Measurements from ENCODE around the gene ELK1. TPM values are rescaled to one million over a fixed set of nuclear protein-coding genes. Genes with fewer than 3 reads are reported as not detected.

ELK1 gene
- total RNA-seq = 10 to 100 TPM; 23.8 to 33.4 TPM

DNA sequence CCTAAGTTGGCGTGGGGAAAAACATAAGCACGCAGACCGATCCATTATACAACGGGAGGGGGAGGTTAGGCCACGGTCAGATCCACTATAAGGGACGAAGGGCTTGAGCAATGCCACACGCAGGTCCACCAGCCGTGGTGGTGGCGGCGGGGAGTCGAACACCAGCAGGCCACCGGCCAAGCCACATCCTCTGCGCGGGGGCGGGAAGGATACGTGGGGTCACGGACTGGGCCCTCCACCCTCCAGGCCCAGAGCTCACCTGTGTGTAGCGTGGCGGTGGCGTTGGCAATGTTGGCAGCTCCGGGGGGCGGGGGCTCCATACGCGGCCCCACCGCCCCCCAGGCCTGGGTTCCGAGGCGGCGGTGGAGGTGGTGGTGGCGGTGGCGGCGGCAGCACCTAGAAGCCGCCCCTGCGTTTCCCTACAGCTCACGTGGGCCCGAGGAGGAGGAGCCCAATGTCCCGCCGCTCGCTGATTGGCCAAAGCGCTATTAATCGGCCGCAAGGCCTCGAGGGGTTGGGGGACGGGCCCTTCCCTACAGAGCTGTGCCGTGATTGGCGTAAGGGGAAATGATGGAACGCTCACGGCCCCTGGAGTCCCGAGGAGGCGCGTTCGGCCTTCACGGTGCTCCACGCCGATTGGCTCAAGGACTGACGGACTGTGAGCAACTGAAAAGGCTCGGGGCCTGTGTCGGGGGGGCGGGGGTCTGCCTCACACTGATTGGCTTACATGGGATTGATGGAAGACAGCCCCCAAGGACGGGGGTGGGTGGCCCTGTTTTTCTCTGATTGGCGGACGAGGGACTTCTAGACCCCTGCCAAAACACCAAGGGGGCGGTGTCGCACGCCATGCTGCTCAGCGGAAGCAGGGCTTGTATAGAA is at the start of gene ELK1:
Gene ELK1 (minus strand): TSS at position 400 of the 879 bp plus-strand sequence. CDS start 9,122 bp downstream, outside the sequence.
- Histone ChIP-seq H3K4me1 (ENCODE audit: control insufficient read depth in 1 of 2, low read depth in 2 of 2) (peaks cover 6 to 26% of the 10 kb centered on the region in 2 donors), H3K4me3 (peak within 1 kb of the TSS; percentile 86), H3K9me3 (no peaks in the 10 kb centered on the region), H3K27ac (peak within 1 kb of the TSS; percentile 81), H3K36me3 (no peaks in the 10 kb centered on the region), H3K27me3 (replicated peaks; ENCODE audit: insufficient read depth) (no peaks in the 10 kb centered on the region)
- DNase-seq (ENCODE audit: low spot score) (peak; percentile 87), ATAC-seq (ENCODE audit: insufficient number of reproducible peaks, low FRiP score, low read depth) (peak; percentile 96)
- no peak for TF ChIP-seq CTCF (IDR thresholded peaks at IDR 0.05)

DNA sequence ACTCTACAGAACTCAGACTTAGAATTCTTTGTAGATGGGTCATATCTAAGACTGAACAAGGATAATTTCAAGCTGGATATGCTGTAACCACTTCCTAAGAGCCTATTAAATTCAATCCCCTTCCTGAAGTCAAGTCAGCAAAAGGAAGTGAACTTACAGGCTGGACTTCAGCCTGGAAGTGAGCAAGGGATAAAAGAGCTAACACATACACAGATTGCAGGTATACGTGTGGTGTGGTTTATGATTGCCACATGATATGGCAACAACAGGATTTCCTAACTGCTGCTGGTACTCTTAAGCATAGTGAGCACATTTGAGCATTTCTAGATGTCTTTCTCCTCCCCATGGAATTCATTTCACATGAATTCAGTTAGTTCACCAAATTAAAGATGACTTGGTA is 46.8 kb upstream of the ELK1 start:
- Histone ChIP-seq H3K27me3 (replicated peaks; ENCODE audit: insufficient read depth) (no peaks in the 10 kb centered on the region), H3K4me1 (ENCODE audit: control insufficient read depth in 1 of 2, low read depth in 2 of 2) (no peaks in the 10 kb centered on the region), H3K36me3 (no peaks in the 10 kb centered on the region), H3K27ac (no peak overlapping the region), H3K9me3 (no peaks in the 10 kb centered on the region), H3K4me3 (no peak overlapping the region)
- no peak for ATAC-seq (ENCODE audit: insufficient number of reproducible peaks, low FRiP score, low read depth)
- DNase-seq (ENCODE audit: low spot score) = no peak
- TF ChIP-seq CTCF (IDR thresholded peaks at IDR 0.05) = no peak

DNA sequence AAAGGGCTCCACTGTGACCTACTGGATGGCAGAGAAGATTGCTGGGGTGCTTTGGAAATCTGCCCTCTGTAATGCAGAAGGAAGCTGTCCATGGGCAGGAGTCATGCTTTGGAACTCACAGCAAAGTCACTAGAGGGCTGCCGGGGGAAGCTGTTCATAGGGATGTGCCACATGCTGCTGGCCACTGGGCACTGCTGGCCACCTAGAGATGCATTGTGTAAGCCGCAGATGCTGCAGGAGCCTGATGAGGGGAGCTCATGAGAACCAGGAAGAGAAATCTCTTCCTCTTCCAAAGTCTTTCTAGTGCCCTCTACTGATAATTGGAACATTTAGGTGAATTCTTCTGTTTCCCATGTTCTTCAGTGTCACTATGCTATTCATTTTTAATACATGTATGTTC is 39.8 kb upstream of the ELK1 start:
- no peak for TF ChIP-seq CTCF (IDR thresholded peaks at IDR 0.05)
- H3K27ac ChIP-seq = no peak overlapping the region
- ATAC-seq (ENCODE audit: insufficient number of reproducible peaks, low FRiP score, low read depth) (no peak), DNase-seq (ENCODE audit: low spot score) (no peak)
- H3K4me1 ChIP-seq (ENCODE audit: control insufficient read depth in 1 of 2, low read depth in 2 of 2) = no peaks in the 10 kb centered on the region
- H3K36me3 ChIP-seq = no peaks in the 10 kb centered on the region
- no peaks in the 10 kb centered on the region for H3K27me3 ChIP-seq (replicated peaks; ENCODE audit: insufficient read depth)
- no peaks in the 10 kb centered on the region for H3K9me3 ChIP-seq
- H3K4me3 ChIP-seq = no peak overlapping the region

- Histone ChIP-seq H3K4me1 (ENCODE audit: control insufficient read depth in 1 of 2, low read depth in 2 of 2) (no peaks in the 10 kb centered on the region), H3K9me3 (no peaks in the 10 kb centered on the region), H3K27ac (no peak overlapping the region), H3K36me3 (no peaks in the 10 kb centered on the region), H3K27me3 (replicated peaks; ENCODE audit: insufficient read depth) (no peaks in the 10 kb centered on the region), H3K4me3 (no peak overlapping the region)
- ATAC-seq (ENCODE audit: insufficient number of reproducible peaks, low FRiP score, low read depth) (no peak), DNase-seq (ENCODE audit: low spot score) (no peak)
- no peak for TF ChIP-seq CTCF (IDR thresholded peaks at IDR 0.05)
These were observed 36.9 kb upstream of the ELK1 start for GRCh38 chrX:47687263-47687662.

- no peak for ATAC-seq (ENCODE audit: insufficient number of reproducible peaks, low FRiP score, low read depth)
- no peaks in the 10 kb centered on the region for H3K36me3 ChIP-seq
- TF ChIP-seq CTCF (IDR thresholded peaks at IDR 0.05) = no peak
- H3K4me3 ChIP-seq = no peak overlapping the region
- no peaks in the 10 kb centered on the region for H3K4me1 ChIP-seq (ENCODE audit: control insufficient read depth in 1 of 2, low read depth in 2 of 2)
- no peak for DNase-seq (ENCODE audit: low spot score)
- H3K27ac ChIP-seq = no peak overlapping the region
- H3K9me3 ChIP-seq = no peaks in the 10 kb centered on the region
- no peaks in the 10 kb centered on the region for H3K27me3 ChIP-seq (replicated peaks; ENCODE audit: insufficient read depth)
These were observed 33.5 kb upstream of the ELK1 start for GRCh38 chrX:47683829-47684205.
